ENCODE measurements around the gene MATN3. TPM values are rescaled to one million over a fixed set of nuclear protein-coding genes. Genes with fewer than 3 reads are reported as not detected.

The MATN3 gene
- total and polyA plus RNA-seq, 2 of the 13 experiments (the other 11 are each of a cell fraction or from before 2014, with no cell fraction given), result 36.1 to 208 TPM

GRCh38 chr2:19989667-19990415, 22.6 kb downstream of the MATN3 start, which contains the start of gene WDR35 (continued):
- TF ChIP-seq FLYWCH1 (CRISPR knock-in tag; IDR thresholded peaks at IDR 0.05), result 0 out of 2 replicates have a peak, but pooled peaks have one; percentile 6
- peak; percentile 76; the same call in 1 of the 2 replicates for TF ChIP-seq YEATS2 (CRISPR knock-in tag; IDR thresholded peaks at IDR 0.05; ENCODE audit: borderline replicate concordance)
- TF ChIP-seq FIP1L1 (IDR thresholded peaks at IDR 0.05; ENCODE audit: borderline replicate concordance, insufficient read depth, low read depth, low read length), result peak; percentile 43; the same call in 1 of the 2 replicates
- TF ChIP-seq ZNF746 (CRISPR knock-in tag; IDR thresholded peaks at IDR 0.05), result peak; percentile 29; the same call in 1 of the 2 replicates
- peak; percentile 94 for TF ChIP-seq KDM3A (CRISPR knock-in tag; IDR thresholded peaks at IDR 0.05; ENCODE audit: low read depth)
- peak; percentile 69 for TF ChIP-seq ZNF605 (CRISPR knock-in tag; IDR thresholded peaks at IDR 0.05)
- TF ChIP-seq SMAD3 (CRISPR knock-in tag; IDR thresholded peaks at IDR 0.05), result peak; percentile 89; the same call in 1 of the 2 replicates
- peak; percentile 93 for TF ChIP-seq ZNF138 (CRISPR knock-in tag; IDR thresholded peaks at IDR 0.05; ENCODE audit: low read depth)
- TF ChIP-seq SNAI1 (CRISPR knock-in tag; IDR thresholded peaks at IDR 0.05; ENCODE audit: borderline replicate concordance), result peak; percentile 69; the same call in 1 of the 2 replicates
- TF ChIP-seq, protein P1, sequence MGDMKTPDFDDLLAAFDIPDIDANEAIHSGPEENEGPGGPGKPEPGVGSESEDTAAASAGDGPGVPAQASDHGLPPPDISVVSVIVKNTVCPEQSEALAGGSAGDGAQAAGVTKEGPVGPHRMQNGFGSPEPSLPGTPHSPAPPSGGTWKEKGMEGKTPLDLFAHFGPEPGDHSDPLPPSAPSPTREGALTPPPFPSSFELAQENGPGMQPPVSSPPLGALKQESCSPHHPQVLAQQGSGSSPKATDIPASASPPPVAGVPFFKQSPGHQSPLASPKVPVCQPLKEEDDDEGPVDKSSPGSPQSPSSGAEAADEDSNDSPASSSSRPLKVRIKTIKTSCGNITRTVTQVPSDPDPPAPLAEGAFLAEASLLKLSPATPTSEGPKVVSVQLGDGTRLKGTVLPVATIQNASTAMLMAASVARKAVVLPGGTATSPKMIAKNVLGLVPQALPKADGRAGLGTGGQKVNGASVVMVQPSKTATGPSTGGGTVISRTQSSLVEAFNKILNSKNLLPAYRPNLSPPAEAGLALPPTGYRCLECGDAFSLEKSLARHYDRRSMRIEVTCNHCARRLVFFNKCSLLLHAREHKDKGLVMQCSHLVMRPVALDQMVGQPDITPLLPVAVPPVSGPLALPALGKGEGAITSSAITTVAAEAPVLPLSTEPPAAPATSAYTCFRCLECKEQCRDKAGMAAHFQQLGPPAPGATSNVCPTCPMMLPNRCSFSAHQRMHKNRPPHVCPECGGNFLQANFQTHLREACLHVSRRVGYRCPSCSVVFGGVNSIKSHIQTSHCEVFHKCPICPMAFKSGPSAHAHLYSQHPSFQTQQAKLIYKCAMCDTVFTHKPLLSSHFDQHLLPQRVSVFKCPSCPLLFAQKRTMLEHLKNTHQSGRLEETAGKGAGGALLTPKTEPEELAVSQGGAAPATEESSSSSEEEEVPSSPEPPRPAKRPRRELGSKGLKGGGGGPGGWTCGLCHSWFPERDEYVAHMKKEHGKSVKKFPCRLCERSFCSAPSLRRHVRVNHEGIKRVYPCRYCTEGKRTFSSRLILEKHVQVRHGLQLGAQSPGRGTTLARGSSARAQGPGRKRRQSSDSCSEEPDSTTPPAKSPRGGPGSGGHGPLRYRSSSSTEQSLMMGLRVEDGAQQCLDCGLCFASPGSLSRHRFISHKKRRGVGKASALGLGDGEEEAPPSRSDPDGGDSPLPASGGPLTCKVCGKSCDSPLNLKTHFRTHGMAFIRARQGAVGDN (CRISPR knock-in tag; IDR thresholded peaks at IDR 0.05), result peak; percentile 100
- 0 out of 2 replicates have a peak, but pooled peaks have one; percentile 76 for TF ChIP-seq CBFB (CRISPR knock-in tag; IDR thresholded peaks at IDR 0.05)
- peak; percentile 76 for TF ChIP-seq FOXK1 (CRISPR knock-in tag; IDR thresholded peaks at IDR 0.05; ENCODE audit: borderline replicate concordance, low read depth)
- TF ChIP-seq, protein P2, sequence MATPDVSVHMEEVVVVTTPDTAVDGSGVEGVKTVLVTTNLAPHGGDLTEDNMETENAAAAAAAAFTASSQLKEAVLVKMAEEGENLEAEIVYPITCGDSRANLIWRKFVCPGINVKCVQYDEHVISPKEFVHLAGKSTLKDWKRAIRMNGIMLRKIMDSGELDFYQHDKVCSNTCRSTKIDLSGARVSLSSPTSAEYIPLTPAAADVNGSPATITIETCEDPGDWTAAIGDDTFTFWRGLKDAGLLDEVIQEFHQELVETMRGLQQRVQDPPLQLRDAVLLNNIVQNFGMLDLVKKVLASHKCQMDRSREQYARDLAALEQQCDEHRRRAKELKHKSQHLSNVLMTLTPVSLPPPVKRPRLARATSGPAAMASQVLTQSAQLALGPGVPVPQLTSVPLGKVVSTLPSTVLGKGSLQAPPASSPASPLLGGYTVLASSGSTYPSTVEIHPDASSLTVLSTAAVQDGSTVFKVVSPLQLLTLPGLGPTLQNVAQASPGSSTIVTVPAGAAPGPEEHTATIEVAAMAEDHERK (CRISPR knock-in tag; IDR thresholded peaks at IDR 0.05; ENCODE audit: low read depth), result peak; percentile 61; the same call in 1 of the 2 replicates
- TF ChIP-seq, protein P3, sequence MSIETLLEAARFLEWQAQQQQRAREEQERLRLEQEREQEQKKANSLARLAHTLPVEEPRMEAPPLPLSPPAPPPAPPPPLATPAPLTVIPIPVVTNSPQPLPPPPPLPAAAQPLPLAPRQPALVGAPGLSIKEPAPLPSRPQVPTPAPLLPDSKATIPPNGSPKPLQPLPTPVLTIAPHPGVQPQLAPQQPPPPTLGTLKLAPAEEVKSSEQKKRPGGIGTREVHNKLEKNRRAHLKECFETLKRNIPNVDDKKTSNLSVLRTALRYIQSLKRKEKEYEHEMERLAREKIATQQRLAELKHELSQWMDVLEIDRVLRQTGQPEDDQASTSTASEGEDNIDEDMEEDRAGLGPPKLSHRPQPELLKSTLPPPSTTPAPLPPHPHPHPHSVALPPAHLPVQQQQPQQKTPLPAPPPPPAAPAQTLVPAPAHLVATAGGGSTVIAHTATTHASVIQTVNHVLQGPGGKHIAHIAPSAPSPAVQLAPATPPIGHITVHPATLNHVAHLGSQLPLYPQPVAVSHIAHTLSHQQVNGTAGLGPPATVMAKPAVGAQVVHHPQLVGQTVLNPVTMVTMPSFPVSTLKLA (IDR thresholded peaks at IDR 0.05), result peak; percentile 98
- TF ChIP-seq RFX1 (IDR thresholded peaks at IDR 0.05), result peak; percentile 98
- TF ChIP-seq REL (CRISPR knock-in tag; conservative IDR thresholded peaks at IDR 0.05), result peak; percentile 94
- TF ChIP-seq, protein P4, sequence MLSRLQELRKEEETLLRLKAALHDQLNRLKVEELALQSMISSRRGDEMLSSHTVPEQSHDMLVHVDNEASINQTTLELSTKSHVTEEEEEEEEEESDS (CRISPR knock-in tag; IDR thresholded peaks at IDR 0.05; ENCODE audit: borderline replicate concordance), result 0 out of 2 replicates have a peak, but pooled peaks have one; percentile 33
- 0 out of 2 replicates have a peak, but pooled peaks have one; percentile 69 for TF ChIP-seq EED (CRISPR knock-in tag; IDR thresholded peaks at IDR 0.05)
- peak; percentile 43; the same call in 1 of the 2 replicates for TF ChIP-seq TFAP4 (IDR thresholded peaks at IDR 0.05; ENCODE audit: borderline replicate concordance, low read depth)
- TF ChIP-seq ZFAT (CRISPR knock-in tag; conservative IDR thresholded peaks at IDR 0.05), result no peak; the same call in 1 of the 2 replicates
- TF ChIP-seq ZNF761 (CRISPR knock-in tag; conservative IDR thresholded peaks at IDR 0.05), result no peak; the same call in 1 of the 2 replicates

All from HepG2 (cell line).